Measurements from ENCODE around the gene GRIN2A. TPM values are rescaled to one million over a fixed set of nuclear protein-coding genes. Genes with fewer than 3 reads are reported as not detected.
"Not testable (repeated sequence)": the region's sequence is repeated elsewhere in the genome, so short reads cannot be mapped to it uniquely, and the experiment has no call there.

The GRIN2A gene
- total RNA-seq, 1 donor from 2014 or later, result 0.56 TPM

GRCh38 chr16:9885467-9885866 lies 296.8 kb downstream of the GRIN2A start:
- Histone ChIP-seq H3K27ac (no peak overlapping the region), H3K4me1 (no peaks in the 10 kb centered on the region), H3K27me3 (ENCODE audit: low read depth) (peaks cover 4% of the 10 kb centered on the region), H3K36me3 (no peaks in the 10 kb centered on the region), H3K4me3 (no peak overlapping the region), H3K9me3 (no peaks in the 10 kb centered on the region)
- TF ChIP-seq CTCF (IDR thresholded peaks at IDR 0.05), result no peak
- intact Hi-C loops (cut with DNase I), result no loop called here
- ATAC-seq (no peak), DNase-seq (no peak)

GRCh38 chr16:9875981-9876380 lies 306.2 kb downstream of the GRIN2A start:
- H3K27ac ChIP-seq; H3K36me3 ChIP-seq; H3K9me3 ChIP-seq; H3K4me3 ChIP-seq; ATAC-seq; H3K27me3 ChIP-seq (ENCODE audit: low read depth); H3K4me1 ChIP-seq; intact Hi-C loops (cut with DNase I); DNase-seq: not testable (repeated sequence)

- H3K4me3 ChIP-seq, result no peak overlapping the region
- DNase-seq (no peak), ATAC-seq (no peak)
- H3K9me3 ChIP-seq, result no peaks in the 10 kb centered on the region
- no peaks in the 10 kb centered on the region for H3K4me1 ChIP-seq
- no peaks in the 10 kb centered on the region for H3K36me3 ChIP-seq
- H3K27ac ChIP-seq, result no peak overlapping the region
- intact Hi-C loops (cut with DNase I), result no loop called here
- no peak for TF ChIP-seq CTCF (IDR thresholded peaks at IDR 0.05)
- no peaks in the 10 kb centered on the region for H3K27me3 ChIP-seq (ENCODE audit: low read depth)
Measured at GRCh38 chr16:9874219-9874618, 308.0 kb downstream of the GRIN2A start.

GRCh38 chr16:9870962-9871361 lies 311.3 kb downstream of the GRIN2A start:
- intact Hi-C loops (cut with DNase I), result no loop called here

GRCh38 chr16:9869776-9870175 lies 312.5 kb downstream of the GRIN2A start:
- Histone ChIP-seq H3K27me3 (ENCODE audit: low read depth) (no peaks in the 10 kb centered on the region), H3K9me3 (no peaks in the 10 kb centered on the region), H3K27ac (no peak overlapping the region), H3K36me3 (no peaks in the 10 kb centered on the region), H3K4me1 (no peaks in the 10 kb centered on the region), H3K4me3 (no peak overlapping the region)
- TF ChIP-seq CTCF (IDR thresholded peaks at IDR 0.05), result no peak
- no peak for DNase-seq
- intact Hi-C loops (cut with DNase I), result no loop called here
- no peak for ATAC-seq

More at GRCh38 chr16:9870962-9871361, 311.3 kb downstream of the GRIN2A start:
- ATAC-seq (no peak), DNase-seq (no peak)
- H3K27ac ChIP-seq, result no peak overlapping the region
- no peaks in the 10 kb centered on the region for H3K27me3 ChIP-seq (ENCODE audit: low read depth)
- no peak overlapping the region for H3K4me3 ChIP-seq
- no peak for TF ChIP-seq CTCF (IDR thresholded peaks at IDR 0.05)
- no peaks in the 10 kb centered on the region for H3K9me3 ChIP-seq
- H3K4me1 ChIP-seq, result no peaks in the 10 kb centered on the region
- H3K36me3 ChIP-seq, result no peaks in the 10 kb centered on the region

- intact Hi-C loops (cut with DNase I), result no loop called here
- TF ChIP-seq CTCF (IDR thresholded peaks at IDR 0.05), result no peak
- Histone ChIP-seq H3K36me3 (no peaks in the 10 kb centered on the region), H3K4me3 (no peak overlapping the region), H3K4me1 (no peaks in the 10 kb centered on the region), H3K27ac (no peak overlapping the region), H3K9me3 (no peaks in the 10 kb centered on the region), H3K27me3 (ENCODE audit: low read depth) (no peaks in the 10 kb centered on the region)
- ATAC-seq, result no peak
- DNase-seq, result no peak
Measured at GRCh38 chr16:9868606-9869149, 313.6 kb downstream of the GRIN2A start.

All from lower lobe of right lung (tissue), 2 donors.